NCI-H524 treated with DMSO at 0.1 percent for 48 hours (cell line): ENCODE data around the gene MDGA2.

Experiments used
- DNase-seq: peaks from one replicate; lab custom pipeline; 2025; lab: John Stamatoyannopoulos, UW

Gene MDGA2

DNA sequence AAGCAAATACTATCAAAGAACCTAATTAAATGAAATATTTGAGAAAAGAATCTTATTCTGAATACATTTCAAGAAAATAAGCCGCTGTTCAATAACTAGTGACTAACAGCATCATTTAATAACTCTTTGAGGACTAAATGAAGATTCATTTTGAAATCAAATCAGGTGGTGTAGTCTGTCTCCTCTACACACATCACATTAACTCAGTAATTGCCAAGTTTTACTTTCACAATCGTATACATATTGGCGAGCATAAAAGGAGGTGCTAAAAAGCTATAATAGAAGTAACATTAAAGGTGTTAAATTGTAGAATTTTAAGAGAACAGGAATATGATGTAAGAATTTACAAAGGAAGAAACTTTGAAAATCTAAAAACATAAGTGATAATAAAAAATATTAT lies 185.1 kb downstream of the MDGA2 start:
- DNase-seq: no peak

DNA sequence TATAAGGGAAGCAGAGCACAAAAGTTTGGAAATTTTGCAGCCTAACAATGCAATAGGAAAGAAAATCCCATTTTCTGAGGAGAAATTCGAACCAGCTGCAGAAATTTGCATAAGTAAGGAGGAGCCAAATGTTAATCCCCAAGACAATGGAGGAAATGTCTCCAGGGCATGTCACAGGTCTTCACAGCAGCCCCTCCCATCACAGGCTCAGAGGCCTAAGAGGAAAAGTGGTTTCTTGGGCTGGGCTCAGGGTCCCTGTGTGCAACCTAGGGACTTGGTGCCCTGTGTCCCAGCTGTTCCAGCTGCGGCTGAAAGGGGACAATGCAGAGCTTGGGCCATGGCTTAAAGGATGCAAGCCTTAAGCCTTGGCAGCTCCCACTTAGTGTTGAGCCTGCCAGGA lies 190.0 kb downstream of the MDGA2 start:
- DNase-seq: no peak

DNA sequence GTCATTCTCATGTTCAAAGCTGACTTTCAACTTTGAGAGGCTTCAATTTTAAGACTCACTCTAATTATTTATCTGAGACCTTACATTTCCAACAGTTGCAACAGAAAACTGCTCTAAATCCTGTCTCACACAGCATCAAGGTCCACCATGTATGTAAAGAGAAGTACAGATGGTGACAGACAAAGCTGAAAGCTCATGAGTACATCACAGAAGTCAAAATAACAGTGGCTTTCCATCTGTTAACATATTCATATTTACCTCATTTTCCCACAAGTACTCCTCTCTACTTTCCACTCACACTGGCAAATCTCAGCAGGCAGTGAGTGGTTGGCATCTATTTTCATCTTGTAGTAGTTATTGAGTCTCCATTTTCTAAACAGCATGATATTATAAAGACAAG lies 192.0 kb downstream of the MDGA2 start:
- no peak for DNase-seq

DNA sequence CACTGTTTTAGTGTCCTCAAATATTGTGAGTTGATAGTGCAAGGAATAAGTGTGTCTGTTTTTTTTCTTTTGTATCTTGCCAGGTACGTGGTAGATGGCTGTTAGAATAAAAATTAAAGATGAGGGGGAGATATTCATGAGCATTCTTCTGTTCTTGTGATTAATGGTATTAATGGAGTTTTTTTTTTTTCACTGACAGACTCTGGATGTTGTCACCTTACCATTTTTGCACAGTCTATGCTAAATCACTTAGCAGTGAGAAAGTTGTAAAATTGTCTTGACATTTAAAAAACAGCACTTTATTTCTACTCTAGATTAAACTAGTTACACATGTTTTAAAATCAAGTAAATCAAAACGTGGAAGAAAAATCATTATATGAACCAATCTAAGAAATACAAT lies 204.3 kb downstream of the MDGA2 start:
- DNase-seq: no peak

DNA sequence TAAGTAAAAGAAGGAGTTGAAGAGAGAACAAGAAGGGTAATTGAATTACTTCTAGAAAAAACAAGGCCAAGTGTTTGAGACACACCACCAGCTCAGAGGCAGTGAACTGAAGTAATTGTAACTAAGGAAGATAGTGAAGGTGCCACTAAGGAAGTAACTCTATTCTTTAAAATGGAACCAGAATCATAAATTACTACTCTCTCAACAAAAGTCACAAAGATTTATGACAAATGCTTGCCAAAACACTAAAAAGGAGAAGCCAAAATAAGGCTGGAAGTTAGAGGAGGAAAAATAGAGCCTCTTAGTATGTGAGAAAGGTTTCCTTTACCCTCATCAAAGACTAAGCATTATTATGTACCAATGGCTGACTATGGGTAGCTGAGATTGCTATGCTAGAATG lies 208.5 kb downstream of the MDGA2 start:
- DNase-seq: no peak

DNA sequence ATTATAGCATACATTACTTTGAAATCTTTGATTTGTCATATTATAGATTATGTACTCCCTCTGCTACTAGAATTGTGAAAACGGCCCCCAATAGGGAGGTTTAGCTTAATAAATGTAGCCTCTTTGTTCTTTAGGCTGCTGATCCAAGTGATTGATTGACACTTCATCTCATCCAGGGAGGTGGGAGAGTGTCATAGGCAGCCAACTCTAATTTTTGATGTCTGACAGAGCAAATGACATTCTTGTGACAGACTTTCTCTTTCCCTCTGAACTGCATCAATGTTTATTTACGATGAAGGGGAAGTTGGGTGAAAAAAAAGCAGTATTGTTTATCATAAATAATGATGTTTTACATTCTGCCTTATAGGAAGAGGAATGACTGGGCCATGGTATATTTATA lies 221.4 kb downstream of the MDGA2 start:
- no peak for DNase-seq

DNA sequence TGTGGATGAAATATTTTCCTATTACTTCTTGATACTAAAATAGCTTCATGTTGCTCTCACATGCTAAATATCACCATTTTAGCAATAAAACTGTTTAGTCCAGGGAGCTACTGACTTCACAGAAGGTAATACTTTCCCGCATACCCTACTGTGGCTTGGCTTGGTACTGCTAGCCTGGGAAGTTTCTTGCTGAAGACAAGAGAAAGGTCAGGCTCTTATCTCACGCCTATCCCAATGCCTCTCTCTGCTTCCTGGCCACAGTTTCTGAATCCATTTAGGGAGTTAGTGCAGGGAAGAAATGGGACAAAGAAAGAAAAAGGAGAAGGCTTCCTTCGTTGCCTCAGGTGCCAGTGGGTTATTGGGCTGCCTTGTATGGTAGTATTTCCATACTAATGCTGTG lies 228.3 kb downstream of the MDGA2 start:
- no peak for DNase-seq

DNA sequence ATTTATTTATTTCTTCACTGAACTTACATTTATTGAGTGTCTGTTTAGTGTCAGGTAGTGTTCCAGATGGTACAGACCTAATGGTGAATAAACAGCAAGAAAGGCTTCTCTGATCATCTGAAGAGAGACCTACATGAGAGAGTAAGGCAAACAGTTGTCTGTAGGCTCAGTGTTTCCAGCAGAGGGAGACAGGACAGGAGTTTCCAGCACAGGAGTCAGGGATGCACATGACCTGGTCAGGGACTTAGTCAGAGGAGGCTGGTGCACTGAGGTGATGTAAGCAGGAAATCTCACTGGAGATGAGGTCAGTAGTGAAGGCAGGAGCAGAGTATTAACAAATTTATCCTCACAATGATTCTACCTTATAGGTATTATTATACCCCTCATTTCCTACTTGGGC lies 233.2 kb downstream of the MDGA2 start:
- no peak for DNase-seq

DNA sequence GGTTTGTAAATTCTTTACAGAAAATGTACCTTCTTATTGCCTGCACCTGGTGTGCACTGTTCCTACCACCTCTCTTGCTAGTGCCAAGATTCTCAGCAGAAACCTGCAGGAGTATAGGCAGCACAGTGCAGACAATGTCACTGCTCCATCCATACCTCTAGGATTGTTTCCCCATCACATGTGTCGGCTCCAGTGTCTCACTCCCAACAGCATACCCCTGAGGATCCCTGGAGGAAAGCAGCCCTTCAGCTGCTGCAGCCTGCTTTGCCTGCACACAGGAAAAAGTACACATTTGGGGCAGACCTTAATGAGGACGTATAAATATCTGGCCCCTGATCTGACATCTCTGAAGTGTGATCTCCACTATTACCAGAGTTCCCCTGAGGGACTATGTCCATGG lies 235.5 kb downstream of the MDGA2 start:
- DNase-seq: no peak

DNA sequence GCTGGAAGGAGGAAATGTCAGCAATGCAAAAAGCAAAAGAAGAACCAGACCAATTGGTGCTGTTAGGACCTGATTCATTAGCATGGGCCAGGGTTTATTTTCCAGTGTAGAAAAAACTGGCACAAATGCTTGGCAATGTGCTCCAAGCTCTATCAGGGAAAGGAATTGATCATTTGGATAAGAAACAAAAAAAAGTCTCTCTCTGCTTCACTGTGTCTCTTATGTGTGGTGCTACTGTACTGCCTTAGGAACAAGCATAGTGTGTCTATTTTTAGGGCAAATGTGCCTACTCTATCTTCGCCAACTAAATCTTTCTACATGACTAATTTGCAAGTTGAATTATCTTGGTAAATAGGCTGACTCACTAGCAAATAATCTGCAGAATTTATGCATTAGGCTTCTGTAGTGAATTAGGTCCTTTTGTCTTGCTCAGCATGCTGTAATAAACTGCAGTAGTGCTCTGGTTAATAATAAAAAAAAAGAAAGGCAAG lies 236.7 kb downstream of the MDGA2 start:
- no peak for DNase-seq

DNA sequence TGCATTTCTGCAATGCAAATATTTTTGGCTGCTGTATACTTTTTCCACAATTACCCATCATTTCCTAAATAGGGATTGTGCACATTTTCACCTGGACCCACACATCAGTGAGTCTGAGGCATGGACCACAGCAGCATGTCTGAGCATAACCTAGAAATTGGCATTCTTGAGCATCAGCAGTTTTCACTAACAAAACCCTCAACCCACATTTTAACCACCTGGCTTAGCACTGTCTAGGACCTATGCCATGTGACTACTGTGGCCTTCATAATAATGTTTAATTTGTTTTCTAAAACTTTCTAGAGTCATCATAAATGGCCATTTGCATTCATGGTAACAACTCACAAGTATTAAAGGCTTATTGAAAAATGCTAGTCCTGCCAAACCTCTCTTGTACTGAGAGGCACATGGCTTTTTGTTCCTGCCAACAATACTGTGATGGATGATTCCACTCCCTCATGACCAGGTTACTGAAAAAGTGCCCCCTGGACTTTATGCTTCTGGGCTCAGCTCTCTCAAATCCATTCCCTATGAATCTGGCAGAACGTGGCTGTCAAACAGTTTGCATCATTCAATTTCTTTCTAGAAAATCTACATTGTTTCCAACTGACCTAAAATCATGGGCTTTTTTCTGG lies 240.0 kb downstream of the MDGA2 start:
- no peak for DNase-seq

DNA sequence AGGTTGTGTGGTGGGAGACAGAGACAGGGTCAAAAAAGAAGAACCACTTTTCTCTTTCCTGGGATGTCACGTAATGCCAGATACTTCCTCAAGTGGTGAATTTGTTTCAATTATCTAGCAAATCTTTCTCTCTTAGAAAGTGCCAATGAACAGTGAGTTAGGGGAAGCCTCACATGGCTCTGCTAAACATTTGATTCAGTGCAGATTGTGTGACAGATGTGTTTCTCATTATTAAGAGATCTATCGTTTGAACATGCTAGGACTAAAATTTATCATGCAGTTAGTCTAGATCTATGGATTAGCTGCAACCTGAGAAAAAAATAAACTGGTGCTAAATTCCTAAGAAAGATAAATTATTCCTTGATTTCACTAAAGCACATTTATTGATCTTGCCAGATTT lies 247.8 kb downstream of the MDGA2 start:
- peak; percentile 65 for DNase-seq

DNA sequence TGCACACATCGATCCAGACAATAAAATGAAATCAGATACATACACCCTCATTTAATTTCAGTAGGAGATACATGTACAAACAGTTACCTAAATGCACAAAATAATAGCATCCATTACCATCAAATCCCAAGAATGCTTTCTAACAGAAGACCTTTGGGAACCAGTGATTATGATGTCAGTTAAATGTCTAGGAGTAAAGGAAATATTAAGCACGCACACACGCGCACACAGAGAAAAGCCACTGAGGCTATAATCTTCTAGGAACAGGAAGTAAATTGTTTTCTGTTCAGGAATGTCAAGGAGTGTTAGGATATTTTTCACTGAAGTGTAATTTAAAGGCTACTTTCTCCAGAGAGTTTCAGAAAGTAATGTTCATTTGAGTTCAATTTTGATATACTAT lies 250.1 kb downstream of the MDGA2 start:
- DNase-seq: no peak

DNA sequence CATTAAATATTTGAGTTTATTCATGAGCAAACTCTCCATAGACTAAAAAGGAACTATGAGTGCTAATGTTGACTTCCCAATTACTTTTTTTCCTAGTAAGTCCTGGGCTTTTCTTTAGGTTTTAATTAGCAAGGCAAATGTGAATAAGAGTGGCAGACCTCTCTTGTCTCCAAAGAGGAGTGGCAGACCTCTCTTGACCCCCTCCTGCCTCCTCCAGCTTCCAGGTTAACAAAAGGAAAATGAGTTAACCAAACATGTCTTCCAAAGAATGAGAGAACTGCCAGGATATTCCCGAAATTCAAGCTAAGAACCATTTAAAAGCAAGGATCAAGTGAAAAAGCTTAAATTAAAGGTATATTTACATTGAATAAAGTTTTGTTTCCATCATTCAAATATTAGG lies 253.2 kb downstream of the MDGA2 start:
- DNase-seq: no peak

DNA sequence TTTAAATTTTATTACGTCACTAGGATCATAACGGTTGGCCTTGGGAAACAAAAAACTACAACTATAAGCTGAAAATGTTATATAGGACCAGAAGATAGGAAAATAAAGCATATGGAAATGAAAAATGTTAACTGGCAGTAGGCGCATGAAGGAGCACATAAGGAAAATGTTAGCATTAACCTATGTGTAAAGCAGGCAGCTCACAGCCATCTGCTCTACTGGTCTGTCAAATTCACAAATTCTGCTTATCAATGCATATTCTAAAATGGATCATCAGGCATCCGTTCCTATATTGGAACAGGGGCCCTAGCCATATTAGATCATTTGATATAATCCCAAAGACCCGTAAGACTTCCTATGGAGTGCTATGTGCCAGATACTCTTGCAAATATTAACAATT lies 263.9 kb downstream of the MDGA2 start:
- no peak for DNase-seq

DNA sequence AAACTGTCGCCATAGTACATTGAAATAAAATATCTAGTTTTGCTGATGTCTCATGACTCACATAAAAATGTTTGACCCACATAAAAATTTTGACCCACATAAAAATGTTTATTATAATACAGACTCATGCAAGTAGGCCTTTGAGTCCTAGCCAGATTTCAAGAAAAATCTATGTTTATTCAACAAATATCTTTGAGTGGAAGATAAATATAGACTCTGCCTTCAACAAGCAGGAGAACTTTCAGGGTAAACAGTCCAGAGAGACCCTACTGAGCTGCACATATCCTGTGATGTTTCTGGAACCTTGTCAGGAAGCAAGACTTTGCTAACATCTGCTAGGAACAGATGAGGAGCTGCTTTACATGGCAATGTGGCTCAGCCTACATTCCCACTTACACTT lies 283.1 kb downstream of the MDGA2 start:
- DNase-seq: no peak

DNA sequence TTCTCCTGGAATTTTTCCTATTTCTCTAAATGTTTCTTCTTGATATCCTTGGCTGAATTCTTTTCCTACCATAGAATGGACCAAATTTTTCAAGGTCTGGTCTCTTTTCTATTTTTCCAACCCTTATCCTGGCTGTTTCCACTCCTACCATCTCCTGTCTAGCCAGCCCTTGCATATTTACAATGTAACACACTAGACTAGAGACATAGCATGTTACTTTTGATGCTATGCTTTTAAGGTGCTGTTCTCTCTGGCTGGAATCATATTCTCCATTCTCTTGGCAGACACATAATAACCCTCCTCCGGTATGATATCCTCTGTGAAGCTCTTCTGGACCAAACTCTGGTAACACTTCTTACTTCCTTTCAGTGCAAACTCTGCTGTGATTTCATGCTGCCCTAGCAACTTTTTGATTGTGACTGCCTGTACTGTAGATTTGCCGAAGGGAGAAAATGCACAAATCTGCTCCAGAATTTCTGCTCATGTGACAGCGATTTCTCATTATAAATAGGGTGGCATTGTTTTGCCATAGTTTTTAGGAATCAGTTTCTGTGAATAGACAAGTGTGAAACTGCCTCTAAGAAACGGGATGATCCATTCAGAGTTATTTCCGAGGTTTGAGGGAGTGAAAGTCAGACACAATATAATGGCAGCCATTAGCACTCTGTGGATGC lies 284.4 kb downstream of the MDGA2 start:
- DNase-seq: no peak

DNA sequence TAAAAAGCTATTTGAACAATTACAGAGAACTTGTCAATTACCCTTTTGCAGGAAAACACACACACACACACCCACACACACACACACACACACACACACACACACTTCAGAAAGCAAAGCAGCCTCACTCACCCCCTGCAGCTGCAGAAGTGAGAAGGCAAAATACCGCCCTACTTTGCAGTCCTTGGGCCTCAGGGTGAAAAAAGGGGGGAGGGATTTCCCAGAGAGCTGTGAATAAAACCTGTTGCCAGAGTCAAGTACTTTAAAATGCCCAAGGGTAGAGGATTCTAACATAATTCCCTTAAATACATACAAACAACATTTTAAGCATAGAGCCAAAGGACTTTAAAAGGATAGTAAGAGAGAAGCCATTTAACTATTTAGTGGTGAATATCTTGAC lies 285.9 kb downstream of the MDGA2 start:
- DNase-seq: no peak

DNA sequence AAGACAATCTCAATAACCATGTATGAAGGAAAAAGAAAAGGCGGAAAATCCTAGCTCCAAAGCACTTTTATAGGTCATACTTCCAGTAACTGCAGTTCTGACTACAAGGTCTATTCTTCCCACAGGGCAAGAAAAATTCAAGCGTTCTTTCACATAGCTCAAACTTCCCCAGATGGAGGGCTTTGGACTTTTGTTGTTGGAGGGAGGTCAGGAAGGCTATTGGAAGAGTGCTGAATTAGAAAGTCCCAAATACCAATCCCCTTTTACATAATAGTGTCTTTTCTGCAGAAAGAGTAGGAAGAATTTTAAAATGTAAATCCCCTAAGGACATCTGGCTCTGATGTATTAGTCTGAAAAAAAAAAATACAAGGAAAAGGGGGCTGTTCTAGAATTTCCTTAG lies 309.4 kb downstream of the MDGA2 start:
- no peak for DNase-seq

DNA sequence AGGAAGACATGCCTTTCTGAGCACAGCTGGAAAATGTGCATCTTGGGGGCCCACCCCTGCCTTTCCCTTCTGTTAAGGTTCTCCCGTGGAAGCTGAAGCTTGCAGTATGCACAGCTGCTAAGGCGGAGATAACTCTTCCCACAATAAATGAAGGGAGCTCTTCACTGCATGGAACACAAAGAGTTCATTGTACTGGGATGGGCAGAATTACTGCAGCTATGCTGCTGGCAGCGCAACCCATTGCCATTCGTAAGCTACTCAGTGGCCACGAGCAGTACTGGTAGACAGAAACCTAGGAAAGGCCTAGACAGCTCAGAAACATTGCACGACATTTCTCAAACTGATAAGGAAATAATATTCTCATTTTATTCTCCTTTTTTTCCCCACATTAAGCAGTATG lies 310.2 kb downstream of the MDGA2 start:
- no peak for DNase-seq

DNA sequence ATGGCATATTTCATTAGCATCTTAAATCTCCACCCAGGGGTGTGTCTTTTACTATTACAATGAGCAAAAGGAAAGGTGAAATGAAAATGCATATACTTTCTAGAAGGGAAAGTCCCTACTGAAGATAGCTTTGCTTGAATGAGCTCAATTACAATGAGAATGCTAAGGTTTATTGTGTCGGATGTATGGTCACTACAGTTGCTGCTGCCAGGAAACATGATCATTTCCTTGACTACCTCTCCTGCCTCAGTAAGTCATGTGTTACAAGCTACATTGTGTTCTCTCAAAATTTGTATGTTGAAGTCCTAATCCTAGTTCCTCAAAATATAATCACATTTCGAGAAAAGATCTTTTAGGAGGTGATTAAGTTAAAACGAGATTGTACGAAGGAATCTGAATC lies 322.2 kb downstream of the MDGA2 start:
- no peak for DNase-seq

DNA sequence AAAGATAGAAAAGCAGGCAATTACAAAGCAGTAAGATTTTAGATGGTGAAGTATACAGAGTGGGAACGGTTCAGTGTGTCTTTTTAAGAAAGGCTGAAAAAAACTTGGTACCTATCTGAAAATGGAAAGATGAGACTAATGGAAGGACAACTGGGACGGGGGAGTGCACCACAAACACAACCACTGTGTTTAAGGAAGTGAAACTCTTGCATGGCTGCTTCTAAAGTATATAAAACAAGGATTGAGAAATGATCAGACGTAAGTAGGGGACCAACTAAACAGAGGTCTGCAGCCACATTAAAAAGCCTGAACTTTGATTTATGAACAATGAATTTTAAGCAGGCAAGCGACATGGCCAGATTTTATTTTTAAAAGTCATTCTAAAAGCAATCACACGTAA lies 328.6 kb downstream of the MDGA2 start:
- DNase-seq: no peak

DNA sequence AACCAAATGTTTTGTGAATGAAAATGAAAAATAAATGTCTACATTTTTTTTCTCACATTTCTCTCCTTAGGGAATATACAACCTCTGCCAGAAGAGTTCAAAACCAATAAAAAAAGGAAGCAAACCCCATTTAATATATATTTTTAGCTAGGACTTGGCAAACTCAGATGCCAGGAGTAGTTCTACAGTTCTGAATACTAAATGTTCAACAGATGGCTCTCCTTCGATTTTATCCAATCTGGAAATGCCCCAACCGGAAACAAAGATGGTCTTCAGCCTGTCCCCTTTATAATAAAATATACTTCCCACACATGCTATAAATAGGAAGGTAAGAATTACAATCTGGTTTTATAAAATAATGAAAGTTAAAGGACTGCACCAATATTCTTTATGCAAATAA lies 330.4 kb downstream of the MDGA2 start:
- DNase-seq: no peak

DNA sequence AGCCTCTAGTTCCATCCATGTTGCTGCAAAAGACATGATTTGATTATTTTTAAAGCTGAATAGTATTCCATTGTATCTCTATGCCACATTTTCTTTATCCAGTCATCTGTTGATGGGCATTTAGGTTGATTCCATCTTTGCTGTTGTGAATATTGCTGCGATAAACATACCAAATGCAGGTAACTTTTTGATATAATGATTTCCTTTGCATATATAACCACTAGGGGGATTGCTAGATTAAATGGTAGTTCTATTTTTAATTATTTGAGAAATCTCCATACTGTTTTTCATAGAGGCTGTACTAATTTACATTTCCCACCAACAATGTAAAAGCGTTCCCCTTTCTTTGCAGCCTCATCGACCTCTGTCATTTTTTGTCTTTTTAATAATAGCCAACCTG lies 342.5 kb downstream of the MDGA2 start:
- no peak for DNase-seq
